LNCaP clone FGC (cell line): ENCODE measurements around the gene PPFIBP2.

Source experiments
- DNase-seq: peaks from one replicate; pipeline ENCODE4 v3.0.0-alpha.2; 2011; ENCODE audit warnings: low read depth
- H3K4me3 ChIP-seq: 2 replicates; pipeline ENCODE4 v1.5.1; 2011; ENCODE audit warnings: mild to moderate bottlenecking, low read depth, low read length, control low read depth
- CTCF ChIP-seq: IDR thresholded peaks from 2 replicates; pipeline ENCODE4 v1.5.1; 2012; ENCODE audit warnings: mild to moderate bottlenecking; ENCODE audit not compliant: control insufficient read depth, insufficient read depth; ENCODE audit errors: extremely low read depth

The PPFIBP2 gene

GRCh38 chr11:7677796-7678201, 164.0 kb downstream of the PPFIBP2 start:
- no peak for DNase-seq
- no peak for TF ChIP-seq CTCF
- H3K4me3 ChIP-seq = no peak overlapping the region

GRCh38 chr11:7683571-7683970, 169.8 kb downstream of the PPFIBP2 start:
- TF ChIP-seq CTCF = no peak
- no peak for DNase-seq

GRCh38 chr11:7686761-7687160, 173.0 kb downstream of the PPFIBP2 start:
- H3K4me3 ChIP-seq = no peak overlapping the region
- TF ChIP-seq CTCF = no peak
- no peak for DNase-seq

More at GRCh38 chr11:7683571-7683970, 169.8 kb downstream of the PPFIBP2 start:
- no peak overlapping the region for H3K4me3 ChIP-seq

GRCh38 chr11:7687386-7687785, 173.6 kb downstream of the PPFIBP2 start:
- H3K4me3 ChIP-seq = no peak overlapping the region
- no peak for TF ChIP-seq CTCF
- DNase-seq = no peak

- no peak overlapping the region for H3K4me3 ChIP-seq
- DNase-seq = no peak
- TF ChIP-seq CTCF = peak; percentile 81
These were observed 174.5 kb downstream of the PPFIBP2 start for GRCh38 chr11:7688238-7688826.

- H3K4me3 ChIP-seq = no peak overlapping the region
- TF ChIP-seq CTCF = no peak
- DNase-seq = no peak
These were observed 175.4 kb downstream of the PPFIBP2 start for GRCh38 chr11:7689239-7689638.

GRCh38 chr11:7690648-7691047, 176.8 kb downstream of the PPFIBP2 start:
- DNase-seq = no peak
- no peak overlapping the region for H3K4me3 ChIP-seq
- TF ChIP-seq CTCF = no peak
